Thymus (tissue), 11 donors: ENCODE data around the gene LBP. TPM values are rescaled to one million over a fixed set of nuclear protein-coding genes. Genes with fewer than 3 reads are reported as not detected.
"Not testable (repeated sequence)": the region's sequence is repeated elsewhere in the genome, so short reads cannot be mapped to it uniquely, and the experiment has no call there.

Experiments used
- DNase-seq, 9 donors: peaks; one replicate each; pipeline ENCODE4 v3.0.0-alpha.2; 2013; ENCODE audit warnings: low spot score in 9 of 9, low read depth in 6 of 9, missing footprints in 1 of 9
- H3K27ac ChIP-seq, 2 donors: one replicate each; pipeline ENCODE4 v1.5.1; 2013; ENCODE audit warnings: control low read depth in 1 of 2, low read depth in 1 of 2, low read length in 1 of 2, mild to moderate bottlenecking in 1 of 2, moderate library complexity in 1 of 2
- H3K27me3 ChIP-seq, 2 donors: one replicate each; pipeline ENCODE4 v1.5.1; 2013; ENCODE audit warnings: low read length in 1 of 2; ENCODE audit not compliant: control insufficient read depth in 2 of 2, insufficient read depth in 1 of 2
- H3K36me3 ChIP-seq, 2 donors: one replicate each; pipeline ENCODE4 v1.5.1; 2013; ENCODE audit warnings: low read length in 1 of 2, mild to moderate bottlenecking in 1 of 2, moderate library complexity in 1 of 2; ENCODE audit not compliant: control insufficient read depth in 2 of 2, insufficient read depth in 2 of 2
- H3K4me1 ChIP-seq, 2 donors: one replicate each; pipeline ENCODE4 v1.5.1; 2013; ENCODE audit warnings: low read length in 2 of 2; ENCODE audit not compliant: control insufficient read depth in 2 of 2, insufficient read depth in 2 of 2
- H3K4me3 ChIP-seq, 2 donors: one replicate each; pipeline ENCODE4 v1.5.1; 2013; ENCODE audit warnings: low read length in 2 of 2, control low read depth in 1 of 2, mild to moderate bottlenecking in 1 of 2
- H3K9me3 ChIP-seq, 2 donors: one replicate each; pipeline ENCODE4 v1.5.1; 2013; ENCODE audit warnings: low read length in 1 of 2, mild to moderate bottlenecking in 1 of 2; ENCODE audit not compliant: control insufficient read depth in 2 of 2, insufficient read depth in 1 of 2
- WGBS: extraction: QIAGEN DNeasy Blood & Tissue Kit; methylation state at CpG from one replicate; pipeline ENCODE4 v1.1.7; 2013; 5-methylcytosine and 5-hydroxymethylcytosine counted together
- polyA plus RNA-seq: library from polyadenylated mRNA; stranded (reverse); fragments of 200-250 nt; gene quantifications from one replicate; pipeline ENCODE4 v1.2.3, GENCODE V29; 2013
- total RNA-seq: library from RNA; stranded (reverse); fragments of 120-200 nt; gene quantifications from one replicate; pipeline ENCODE4 v1.2.4, GENCODE V29; 2013
- donor health status: healthy.

LBP gene
- total and polyA plus RNA-seq, 2 donors = 0.09 to 0.32 TPM

DNA sequence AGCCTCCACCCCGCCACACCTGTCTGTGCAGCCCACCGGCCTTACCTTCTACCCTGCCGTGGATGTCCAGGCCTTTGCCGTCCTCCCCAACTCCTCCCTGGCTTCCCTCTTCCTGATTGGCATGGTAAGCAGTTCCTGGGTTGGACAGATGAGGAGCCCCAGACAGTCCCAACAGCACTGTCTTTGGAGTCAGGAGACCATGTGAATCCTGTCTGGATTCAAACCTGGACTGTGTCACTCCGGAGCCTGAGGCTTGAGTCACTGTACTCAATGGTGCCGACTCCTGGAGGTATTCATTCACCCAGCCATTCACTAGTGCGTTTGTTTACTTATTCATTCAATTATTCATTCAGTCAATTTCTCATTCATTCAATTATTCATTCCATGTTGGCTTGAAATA lies 20.0 kb upstream of the LBP start:
- Histone ChIP-seq H3K27ac (no peak overlapping the region), H3K36me3 (no peaks in the 10 kb centered on the region), H3K4me3 (no peak overlapping the region), H3K27me3 (no peaks in the 10 kb centered on the region), H3K9me3 (no peaks in the 10 kb centered on the region), H3K4me1 (no peaks in the 10 kb centered on the region)
- 98% methylated on average over 7 of the region's 7 CpGs for WGBS
- DNase-seq = no peak

DNA sequence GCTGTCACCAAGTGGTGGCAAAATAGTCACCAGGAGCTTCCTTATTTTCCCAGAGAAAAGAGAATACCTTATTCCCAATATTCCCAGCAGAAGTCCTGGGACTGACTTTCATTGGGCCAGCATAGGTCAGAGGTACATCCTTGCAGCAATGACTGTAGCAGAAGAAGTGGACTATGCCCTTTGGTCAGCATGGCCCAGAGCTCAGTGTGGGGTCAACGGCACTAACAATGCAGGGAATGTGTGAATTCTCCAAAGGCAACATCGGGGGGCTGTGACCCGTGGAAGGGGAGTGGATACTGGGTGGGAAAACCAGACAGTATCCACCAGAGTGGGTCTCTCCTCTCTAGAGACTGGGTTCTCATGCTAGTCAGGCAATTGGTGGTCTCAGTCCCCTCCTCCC lies 15.6 kb upstream of the LBP start:
- Histone ChIP-seq H3K27me3 (no peaks in the 10 kb centered on the region), H3K9me3 (no peaks in the 10 kb centered on the region), H3K36me3 (no peaks in the 10 kb centered on the region), H3K4me3 (no peak overlapping the region), H3K27ac (no peak overlapping the region), H3K4me1 (no peaks in the 10 kb centered on the region)
- WGBS = 59% methylated on average over 3 of the region's 3 CpGs
- DNase-seq = no peak

DNA sequence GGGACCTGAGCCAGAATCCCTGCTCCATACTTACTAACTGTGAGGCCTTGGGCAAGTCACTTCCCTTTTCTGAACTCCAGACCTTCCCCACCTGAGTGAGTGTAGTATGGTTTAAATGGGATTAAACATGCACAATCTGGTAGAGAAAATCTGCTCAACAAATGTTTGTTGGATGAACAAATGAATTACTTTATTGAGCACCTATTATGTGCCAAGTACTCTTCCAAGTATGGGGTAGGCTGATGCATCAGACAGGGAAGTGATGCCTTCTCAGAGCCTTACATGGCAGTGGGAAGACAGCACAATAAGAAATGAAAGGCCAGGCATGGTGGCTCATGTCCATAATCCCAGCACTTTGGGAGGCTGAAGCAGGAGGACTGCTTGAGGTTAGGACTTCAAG lies 15.0 kb upstream of the LBP start:
- Histone ChIP-seq H3K27me3 (no peaks in the 10 kb centered on the region), H3K36me3 (no peaks in the 10 kb centered on the region), H3K4me1 (no peaks in the 10 kb centered on the region), H3K9me3 (no peaks in the 10 kb centered on the region), H3K27ac (no peak overlapping the region), H3K4me3 (no peak overlapping the region)
- DNase-seq = no peak

DNA sequence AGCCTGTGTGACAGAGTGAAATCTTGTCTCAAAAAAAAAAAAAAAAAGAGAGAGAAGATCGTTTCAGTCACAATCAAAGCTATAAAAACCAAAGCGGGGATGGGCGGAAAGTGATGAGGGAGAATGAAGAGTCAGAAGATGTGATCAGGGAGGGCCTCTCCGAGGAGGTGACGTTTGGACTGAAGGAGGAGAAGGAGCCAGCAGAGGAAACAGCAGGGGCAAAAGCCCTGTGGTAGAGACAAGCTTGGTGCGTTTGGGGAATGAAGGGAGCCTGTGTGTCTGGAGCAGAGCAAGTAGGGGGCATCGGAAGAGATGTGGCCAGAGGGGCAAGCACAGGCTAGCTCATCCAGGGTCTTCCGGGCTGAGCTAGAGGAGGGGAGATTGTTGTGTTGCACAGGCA lies 14.5 kb upstream of the LBP start:
- H3K9me3 ChIP-seq = no peaks in the 10 kb centered on the region
- no peaks in the 10 kb centered on the region for H3K27me3 ChIP-seq
- 83% methylated on average over 8 of the region's 8 CpGs for WGBS
- no peak for DNase-seq
- H3K36me3 ChIP-seq = no peaks in the 10 kb centered on the region
- H3K27ac ChIP-seq = no peak overlapping the region
- H3K4me1 ChIP-seq = no peaks in the 10 kb centered on the region
- H3K4me3 ChIP-seq = no peak overlapping the region

DNA sequence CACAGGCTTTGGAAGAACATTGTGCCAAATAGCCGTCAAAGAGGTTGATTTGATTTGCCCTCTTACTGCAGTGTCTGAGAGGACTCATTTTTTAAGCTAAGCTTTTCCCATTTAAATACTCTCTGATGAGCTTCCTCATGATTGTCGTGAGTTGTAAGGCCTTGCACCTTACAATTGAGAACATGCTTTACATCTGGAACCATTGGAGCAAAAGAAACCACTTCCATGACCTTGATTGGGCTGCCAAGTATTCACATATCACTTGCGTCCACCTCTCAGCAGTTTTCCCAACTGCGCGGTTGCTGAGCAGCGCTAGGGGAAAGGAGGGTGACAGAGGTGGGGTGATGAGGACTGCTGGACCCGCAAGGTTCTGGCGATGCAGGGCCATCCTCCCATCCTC lies 12.3 kb upstream of the LBP start:
- Histone ChIP-seq H3K27ac (no peak overlapping the region), H3K4me3 (no peak overlapping the region), H3K9me3 (peaks cover 0 to 8% of the 10 kb centered on the region in 2 donors), H3K4me1 (no peaks in the 10 kb centered on the region), H3K27me3 (no peaks in the 10 kb centered on the region), H3K36me3 (no peaks in the 10 kb centered on the region)
- DNase-seq = no peak
- WGBS = 90% methylated on average over 8 of the region's 8 CpGs

DNA sequence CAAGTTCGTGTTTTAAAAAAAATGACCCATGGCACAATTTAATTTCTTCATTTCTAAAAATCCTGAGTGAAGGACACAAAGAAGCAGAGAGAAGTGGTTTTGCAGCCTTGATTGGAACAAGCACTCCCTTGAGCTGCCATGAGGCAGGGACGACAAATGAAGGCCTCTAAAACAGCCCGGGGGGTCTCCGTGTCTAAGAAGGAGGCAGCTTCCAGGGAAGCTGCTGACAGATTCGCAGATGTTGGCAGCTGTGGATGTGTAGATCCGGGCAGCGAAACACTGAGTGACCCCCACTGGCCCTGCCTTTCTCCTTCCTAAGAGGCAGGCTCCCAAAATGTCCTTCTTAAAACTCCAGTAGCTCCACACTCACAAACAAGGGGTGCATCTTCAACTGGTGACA lies 9.6 kb upstream of the LBP start:
- WGBS = 67% methylated on average over 7 of the region's 7 CpGs
- no peak for DNase-seq
- H3K27me3 ChIP-seq = no peaks in the 10 kb centered on the region

DNA sequence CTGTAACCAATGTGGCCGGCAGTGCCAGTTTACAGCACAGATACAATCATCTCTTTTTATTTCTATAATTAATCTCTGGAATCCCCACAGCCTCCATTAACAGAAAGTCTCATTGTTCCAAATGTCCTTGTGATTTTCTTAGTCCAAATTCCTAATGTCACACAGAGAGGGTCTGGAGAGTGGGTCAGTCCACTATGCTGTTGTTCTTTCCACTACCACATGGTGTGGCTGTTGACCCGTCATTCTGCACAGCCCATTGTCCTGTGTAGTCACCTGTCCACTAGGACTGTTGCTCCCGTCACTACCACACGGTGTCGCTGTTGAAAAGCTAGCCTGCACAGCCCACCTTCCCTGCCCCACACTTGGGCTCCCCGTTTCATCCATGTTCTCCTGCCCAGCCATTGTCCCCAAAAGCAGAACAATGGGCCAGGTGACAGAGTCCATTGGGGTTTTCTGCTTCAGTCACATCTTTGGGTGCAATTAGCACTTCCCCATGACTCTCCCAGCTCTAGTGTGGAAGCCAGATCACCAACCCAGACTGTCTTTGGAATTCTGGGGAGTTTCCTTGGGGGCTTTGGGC lies 8.6 kb upstream of the LBP start:
- 42% methylated on average over 6 of the region's 6 CpGs for WGBS
- Histone ChIP-seq H3K36me3 (no peaks in the 10 kb centered on the region), H3K4me1 (no peaks in the 10 kb centered on the region), H3K4me3 (no peak overlapping the region), H3K27me3 (no peaks in the 10 kb centered on the region), H3K9me3 (peaks cover 0 to 8% of the 10 kb centered on the region in 2 donors), H3K27ac (no peak overlapping the region)
- no peak for DNase-seq

More for the DNA sequence above, 9.6 kb upstream of the LBP start:
- Histone ChIP-seq H3K27ac (no peak overlapping the region), H3K4me1 (no peaks in the 10 kb centered on the region), H3K9me3 (peaks cover 0 to 8% of the 10 kb centered on the region in 2 donors), H3K36me3 (no peaks in the 10 kb centered on the region), H3K4me3 (no peak overlapping the region)

DNA sequence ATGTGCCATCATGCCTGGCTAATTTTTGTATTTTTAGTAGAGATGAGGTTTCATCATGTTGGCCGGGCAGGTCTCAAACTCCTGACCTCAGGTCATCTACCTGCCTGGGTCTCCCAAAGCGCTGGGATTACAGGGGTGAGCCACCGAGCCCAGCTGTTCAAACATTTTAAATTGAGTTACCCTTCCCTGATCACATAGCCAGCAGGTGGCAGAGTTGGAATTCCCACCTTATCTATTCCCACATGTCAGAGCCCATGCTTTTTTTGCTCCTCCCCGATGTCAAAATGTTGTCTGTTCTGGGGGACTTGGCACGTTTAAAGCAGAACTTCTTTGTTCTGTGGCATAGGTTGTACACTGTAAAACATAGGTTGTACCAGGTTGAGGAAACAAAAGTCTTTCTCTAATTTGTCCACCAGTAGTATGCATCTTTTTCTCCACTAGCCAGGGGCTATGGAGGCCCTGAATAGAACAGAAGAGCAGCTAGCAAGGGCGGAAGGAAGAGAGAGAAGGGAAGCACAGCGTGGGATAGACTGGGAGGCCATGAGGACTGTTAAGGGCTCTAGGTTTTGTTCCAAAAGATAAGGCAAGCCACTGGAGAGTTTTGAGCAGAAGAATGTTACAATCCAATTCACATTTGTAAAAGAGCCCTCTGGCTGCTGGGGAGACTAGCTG lies 7.3 kb upstream of the LBP start:
- WGBS = 65% methylated on average over 7 of the region's 7 CpGs
- Histone ChIP-seq H3K4me1 (no peaks in the 10 kb centered on the region), H3K4me3 (no peak overlapping the region), H3K27ac (no peak overlapping the region), H3K27me3 (no peaks in the 10 kb centered on the region), H3K36me3 (no peaks in the 10 kb centered on the region), H3K9me3 (peaks cover 0 to 8% of the 10 kb centered on the region in 2 donors)
- DNase-seq = no peak

DNA sequence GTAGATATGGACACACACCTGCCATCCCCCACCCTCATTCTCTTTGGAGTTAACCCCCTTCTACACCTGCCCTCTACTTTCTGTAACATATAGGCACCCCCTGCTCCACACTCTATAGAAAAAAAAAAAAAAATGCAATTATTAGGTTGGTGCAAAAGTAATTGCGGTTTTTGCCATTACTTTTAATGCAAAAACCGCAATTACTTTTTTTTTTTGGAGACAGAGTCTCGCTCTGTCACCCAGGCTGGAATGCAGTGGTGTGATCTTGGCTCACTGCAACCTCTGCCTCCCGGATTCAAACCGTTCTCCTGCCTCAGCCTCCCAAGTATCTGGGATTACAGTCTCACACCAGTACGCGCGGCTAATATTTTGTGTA lies 6.8 kb upstream of the LBP start:
- DNase-seq, H3K27ac ChIP-seq, H3K27me3 ChIP-seq, H3K36me3 ChIP-seq, H3K9me3 ChIP-seq, H3K4me1 ChIP-seq, H3K4me3 ChIP-seq: not testable (repeated sequence)
- WGBS = 94% methylated on average over 8 of the region's 8 CpGs
